ENCODE data around the gene PLA2G4E. TPM values are rescaled to one million over a fixed set of nuclear protein-coding genes. Genes with fewer than 3 reads are reported as not detected.
A peak's percentile ranks its signal among the peaks of the same experiment; 100 is the strongest.

Gene PLA2G4E
- total and polyA plus RNA-seq, 2 of the 13 experiments (the other 11 are each of a cell fraction or from before 2014, with no cell fraction given) = not detected

DNA sequence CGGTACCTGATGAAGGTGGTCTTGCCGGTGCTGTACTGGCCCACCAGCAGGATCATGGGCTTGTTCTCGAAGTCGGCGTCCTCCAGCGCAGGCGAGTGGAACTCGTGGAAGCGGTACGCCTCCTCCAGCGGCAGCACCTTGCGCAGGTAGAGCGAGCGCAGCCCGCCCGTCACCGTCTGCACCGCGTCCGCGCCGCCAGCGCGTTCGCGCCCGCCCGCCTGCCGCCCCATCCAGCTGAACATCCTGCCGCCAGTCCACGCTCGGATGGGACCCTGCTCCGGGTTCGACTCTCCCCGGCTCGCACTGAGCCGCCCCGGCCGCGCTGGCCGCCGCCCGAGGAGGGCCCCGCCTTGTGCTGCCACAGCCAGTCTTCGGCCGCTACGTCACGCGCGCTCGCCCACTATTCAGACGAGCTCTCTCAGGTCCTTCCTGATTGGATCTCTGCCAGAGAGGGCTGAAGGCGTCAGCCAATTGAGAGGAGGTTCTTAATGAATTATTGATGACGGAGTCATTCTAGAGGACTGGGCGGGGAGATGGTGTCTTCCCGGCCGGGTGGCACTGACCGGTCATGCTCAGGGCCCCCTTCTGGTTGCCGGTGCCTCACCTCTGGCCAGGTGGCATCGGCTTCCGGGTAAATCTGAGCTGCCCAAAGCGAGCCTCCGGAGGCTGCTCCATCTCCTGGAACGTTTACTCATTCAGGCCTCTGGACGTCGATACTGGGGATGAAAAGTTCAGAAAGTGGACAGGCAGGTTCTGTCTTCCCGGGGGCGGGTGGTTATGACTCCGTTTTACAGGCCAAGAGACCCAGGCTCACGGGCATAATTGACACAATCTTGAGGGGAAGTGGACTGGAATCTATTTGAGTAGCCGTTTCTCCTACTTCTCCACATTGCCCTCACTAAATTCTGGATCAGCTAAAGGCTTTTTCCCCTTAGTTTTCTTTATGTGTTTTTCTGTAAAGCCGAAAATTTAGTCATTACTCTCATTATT lies 48.3 kb downstream of the PLA2G4E start, which contains the start of gene EHD4 (continued):
- TF ChIP-seq, protein P1, sequence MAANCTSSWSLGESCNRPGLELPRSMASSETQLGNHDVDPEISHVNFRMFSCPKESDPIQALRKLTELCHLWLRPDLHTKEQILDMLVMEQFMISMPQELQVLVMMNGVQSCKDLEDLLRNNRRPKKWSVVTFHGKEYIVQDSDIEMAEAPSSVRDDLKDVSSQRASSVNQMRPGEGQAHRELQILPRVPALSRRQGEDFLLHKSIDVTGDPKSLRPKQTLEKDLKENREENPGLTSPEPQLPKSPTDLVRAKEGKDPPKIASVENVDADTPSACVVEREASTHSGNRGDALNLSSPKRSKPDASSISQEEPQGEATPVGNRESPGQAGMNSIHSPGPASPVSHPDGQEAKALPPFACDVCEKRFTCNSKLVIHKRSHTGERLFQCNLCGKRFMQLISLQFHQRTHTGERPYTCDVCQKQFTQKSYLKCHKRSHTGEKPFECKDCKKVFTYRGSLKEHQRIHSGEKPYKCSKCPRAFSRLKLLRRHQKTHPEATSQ (CRISPR knock-in tag; IDR thresholded peaks at IDR 0.05; ENCODE audit: borderline replicate concordance) = no peak
- TF ChIP-seq ARID2 (CRISPR knock-in tag; IDR thresholded peaks at IDR 0.05; ENCODE audit: borderline replicate concordance) = no peak
- TF ChIP-seq, protein P2, sequence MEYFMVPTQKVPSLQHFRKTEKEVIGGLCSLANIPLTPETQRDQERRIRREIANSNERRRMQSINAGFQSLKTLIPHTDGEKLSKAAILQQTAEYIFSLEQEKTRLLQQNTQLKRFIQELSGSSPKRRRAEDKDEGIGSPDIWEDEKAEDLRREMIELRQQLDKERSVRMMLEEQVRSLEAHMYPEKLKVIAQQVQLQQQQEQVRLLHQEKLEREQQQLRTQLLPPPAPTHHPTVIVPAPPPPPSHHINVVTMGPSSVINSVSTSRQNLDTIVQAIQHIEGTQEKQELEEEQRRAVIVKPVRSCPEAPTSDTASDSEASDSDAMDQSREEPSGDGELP (IDR thresholded peaks at IDR 0.05; ENCODE audit: borderline replicate concordance, low read depth) = peak; percentile 47; the same call in 1 of the 2 replicates
- 0 out of 2 replicates have a peak, but pooled peaks have one; percentile 21 for TF ChIP-seq FOXK1 (CRISPR knock-in tag; IDR thresholded peaks at IDR 0.05; ENCODE audit: borderline replicate concordance, low read depth)
- no peak for TF ChIP-seq NFE2 (CRISPR knock-in tag; IDR thresholded peaks at IDR 0.05)
- peak; percentile 55 for TF ChIP-seq POGZ (CRISPR knock-in tag; IDR thresholded peaks at IDR 0.05)
- TF ChIP-seq ZNF20 (CRISPR knock-in tag; IDR thresholded peaks at IDR 0.05) = no peak
- TF ChIP-seq, protein P3, sequence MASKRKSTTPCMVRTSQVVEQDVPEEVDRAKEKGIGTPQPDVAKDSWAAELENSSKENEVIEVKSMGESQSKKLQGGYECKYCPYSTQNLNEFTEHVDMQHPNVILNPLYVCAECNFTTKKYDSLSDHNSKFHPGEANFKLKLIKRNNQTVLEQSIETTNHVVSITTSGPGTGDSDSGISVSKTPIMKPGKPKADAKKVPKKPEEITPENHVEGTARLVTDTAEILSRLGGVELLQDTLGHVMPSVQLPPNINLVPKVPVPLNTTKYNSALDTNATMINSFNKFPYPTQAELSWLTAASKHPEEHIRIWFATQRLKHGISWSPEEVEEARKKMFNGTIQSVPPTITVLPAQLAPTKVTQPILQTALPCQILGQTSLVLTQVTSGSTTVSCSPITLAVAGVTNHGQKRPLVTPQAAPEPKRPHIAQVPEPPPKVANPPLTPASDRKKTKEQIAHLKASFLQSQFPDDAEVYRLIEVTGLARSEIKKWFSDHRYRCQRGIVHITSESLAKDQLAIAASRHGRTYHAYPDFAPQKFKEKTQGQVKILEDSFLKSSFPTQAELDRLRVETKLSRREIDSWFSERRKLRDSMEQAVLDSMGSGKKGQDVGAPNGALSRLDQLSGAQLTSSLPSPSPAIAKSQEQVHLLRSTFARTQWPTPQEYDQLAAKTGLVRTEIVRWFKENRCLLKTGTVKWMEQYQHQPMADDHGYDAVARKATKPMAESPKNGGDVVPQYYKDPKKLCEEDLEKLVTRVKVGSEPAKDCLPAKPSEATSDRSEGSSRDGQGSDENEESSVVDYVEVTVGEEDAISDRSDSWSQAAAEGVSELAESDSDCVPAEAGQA (IDR thresholded peaks at IDR 0.05; ENCODE audit: low read depth) = no peak
- TF ChIP-seq, protein P3 (CRISPR knock-in tag; IDR thresholded peaks at IDR 0.05; ENCODE audit: borderline replicate concordance) = no peak
- peak; percentile 64; the same call in 1 of the 2 replicates for TF ChIP-seq ZBTB8A (CRISPR knock-in tag; IDR thresholded peaks at IDR 0.05; ENCODE audit: borderline replicate concordance, low read depth)
- TF ChIP-seq, protein P4, sequence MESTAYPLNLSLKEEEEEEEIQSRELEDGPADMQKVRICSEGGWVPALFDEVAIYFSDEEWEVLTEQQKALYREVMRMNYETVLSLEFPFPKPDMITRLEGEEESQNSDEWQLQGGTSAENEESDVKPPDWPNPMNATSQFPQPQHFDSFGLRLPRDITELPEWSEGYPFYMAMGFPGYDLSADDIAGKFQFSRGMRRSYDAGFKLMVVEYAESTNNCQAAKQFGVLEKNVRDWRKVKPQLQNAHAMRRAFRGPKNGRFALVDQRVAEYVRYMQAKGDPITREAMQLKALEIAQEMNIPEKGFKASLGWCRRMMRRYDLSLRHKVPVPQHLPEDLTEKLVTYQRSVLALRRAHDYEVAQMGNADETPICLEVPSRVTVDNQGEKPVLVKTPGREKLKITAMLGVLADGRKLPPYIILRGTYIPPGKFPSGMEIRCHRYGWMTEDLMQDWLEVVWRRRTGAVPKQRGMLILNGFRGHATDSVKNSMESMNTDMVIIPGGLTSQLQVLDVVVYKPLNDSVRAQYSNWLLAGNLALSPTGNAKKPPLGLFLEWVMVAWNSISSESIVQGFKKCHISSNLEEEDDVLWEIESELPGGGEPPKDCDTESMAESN (CRISPR knock-in tag; conservative IDR thresholded peaks at IDR 0.05) = no peak; the same call in 1 of the 2 replicates
- TF ChIP-seq, protein P5, sequence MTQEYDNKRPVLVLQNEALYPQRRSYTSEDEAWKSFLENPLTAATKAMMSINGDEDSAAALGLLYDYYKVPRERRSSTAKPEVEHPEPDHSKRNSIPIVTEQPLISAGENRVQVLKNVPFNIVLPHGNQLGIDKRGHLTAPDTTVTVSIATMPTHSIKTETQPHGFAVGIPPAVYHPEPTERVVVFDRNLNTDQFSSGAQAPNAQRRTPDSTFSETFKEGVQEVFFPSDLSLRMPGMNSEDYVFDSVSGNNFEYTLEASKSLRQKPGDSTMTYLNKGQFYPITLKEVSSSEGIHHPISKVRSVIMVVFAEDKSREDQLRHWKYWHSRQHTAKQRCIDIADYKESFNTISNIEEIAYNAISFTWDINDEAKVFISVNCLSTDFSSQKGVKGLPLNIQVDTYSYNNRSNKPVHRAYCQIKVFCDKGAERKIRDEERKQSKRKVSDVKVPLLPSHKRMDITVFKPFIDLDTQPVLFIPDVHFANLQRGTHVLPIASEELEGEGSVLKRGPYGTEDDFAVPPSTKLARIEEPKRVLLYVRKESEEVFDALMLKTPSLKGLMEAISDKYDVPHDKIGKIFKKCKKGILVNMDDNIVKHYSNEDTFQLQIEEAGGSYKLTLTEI (CRISPR knock-in tag; conservative IDR thresholded peaks at IDR 0.05) = no peak
- TF ChIP-seq MLLT10 (CRISPR knock-in tag; IDR thresholded peaks at IDR 0.05) = no peak

Data from HepG2 (cell line).